Muscle of leg (tissue), 11 donors: ENCODE measurements around the gene COG2. TPM values are rescaled to one million over a fixed set of nuclear protein-coding genes. Genes with fewer than 3 reads are reported as not detected.

Experiments
- DNase-seq: peaks from one replicate; pipeline ENCODE4 v3.0.0; 2013
- H3K27ac ChIP-seq: one replicate; pipeline ENCODE4 v1.5.1; 2013; ENCODE audit warnings: mild to moderate bottlenecking, low read length, control low read depth
- H3K27me3 ChIP-seq: one replicate; pipeline ENCODE4 v1.6.1; 2013; ENCODE audit warnings: low read length; ENCODE audit not compliant: control insufficient read depth, insufficient read depth
- H3K36me3 ChIP-seq: one replicate; pipeline ENCODE4 v1.6.1; 2013; ENCODE audit warnings: low read length; ENCODE audit not compliant: control insufficient read depth, insufficient read depth
- H3K4me1 ChIP-seq: one replicate; pipeline ENCODE4 v1.6.1; 2013; ENCODE audit warnings: low read length; ENCODE audit not compliant: control insufficient read depth, insufficient read depth
- H3K4me3 ChIP-seq: one replicate; pipeline ENCODE4 v1.5.1; 2013; ENCODE audit warnings: low read length, control low read depth
- H3K9me3 ChIP-seq: replicated peaks from 2 replicates; pipeline ENCODE4 v1.6.1; 2013; ENCODE audit warnings: low read depth, low read length; ENCODE audit not compliant: control insufficient read depth
- WGBS: methylation state at CpG from one replicate; pipeline ENCODE4 v1.1.5; 2013; ENCODE audit warnings: missing lambda C conversion rate; ENCODE audit not compliant: insufficient coverage; 5-methylcytosine and 5-hydroxymethylcytosine counted together
- polyA plus RNA-seq, 8 donors: library from polyadenylated mRNA; unstranded; fragments of 120-200 nt; gene quantifications; one replicate each; pipeline versions ENCODE4 v1.2.1 to v1.2.3, GENCODE V29; 2013; ENCODE audit warnings: inconsistent platforms in 1 of 8, low replicate concordance in 1 of 8; ENCODE audit not compliant: insufficient read length in 8 of 8, insufficient read depth in 1 of 8
- total RNA-seq: library from RNA; stranded (reverse); fragments of 120-200 nt; gene quantifications from one replicate; pipeline ENCODE4 v1.2.4, GENCODE V29; 2013

The COG2 gene
- total and polyA plus RNA-seq, 9 donors = 16.3 to 23.2 (median 20.1) TPM

GRCh38 chr1:230624097-230624713, 18.1 kb upstream of the COG2 start:
- DNase-seq = no peak
- Histone ChIP-seq H3K27ac (no peak overlapping the region), H3K4me1 (peaks cover 27% of the 10 kb centered on the region), H3K27me3 (no peaks in the 10 kb centered on the region), H3K9me3 (no peaks in the 10 kb centered on the region), H3K36me3 (no peaks in the 10 kb centered on the region), H3K4me3 (no peak overlapping the region)
- WGBS = 88% methylated on average over 12 of the region's 19 CpGs

GRCh38 chr1:230626232-230626631, 16.0 kb upstream of the COG2 start:
- Histone ChIP-seq H3K36me3 (no peaks in the 10 kb centered on the region), H3K9me3 (no peaks in the 10 kb centered on the region), H3K4me3 (no peak overlapping the region), H3K4me1 (peaks cover 14% of the 10 kb centered on the region), H3K27ac (no peak overlapping the region), H3K27me3 (no peaks in the 10 kb centered on the region)
- no CpG with 5 or more reads among the region's 2 CpGs for WGBS
- DNase-seq = no peak

- Histone ChIP-seq H3K27ac (no peak overlapping the region), H3K27me3 (no peaks in the 10 kb centered on the region), H3K9me3 (no peaks in the 10 kb centered on the region), H3K36me3 (no peaks in the 10 kb centered on the region), H3K4me3 (no peak overlapping the region), H3K4me1 (peaks cover 4% of the 10 kb centered on the region)
- no CpG with 5 or more reads among the region's 2 CpGs for WGBS
- DNase-seq = no peak
These were observed 14.5 kb upstream of the COG2 start for GRCh38 chr1:230627767-230628166.

DNA sequence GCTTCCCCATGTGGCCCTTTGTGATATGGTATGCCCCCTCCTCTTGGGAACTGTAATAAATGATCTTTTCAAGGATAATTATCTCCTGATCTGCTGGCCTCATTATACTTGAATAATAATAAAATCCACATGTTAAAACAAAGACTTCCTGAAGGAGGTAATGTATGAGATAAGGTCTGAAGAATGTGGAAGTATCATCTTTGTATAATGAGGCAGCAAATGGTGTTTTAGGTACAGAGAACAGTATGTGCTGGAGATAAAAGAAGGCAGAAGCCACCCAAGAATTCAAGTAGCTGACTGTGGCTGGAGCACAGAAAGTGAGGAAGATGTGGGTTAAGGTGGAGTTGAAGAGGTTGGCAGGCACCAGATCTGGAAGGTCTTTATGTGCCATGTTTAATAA, 12.8 kb upstream of the COG2 start:
- Histone ChIP-seq H3K36me3 (no peaks in the 10 kb centered on the region), H3K9me3 (no peaks in the 10 kb centered on the region), H3K27ac (no peak overlapping the region), H3K4me1 (no peaks in the 10 kb centered on the region), H3K4me3 (no peak overlapping the region), H3K27me3 (no peaks in the 10 kb centered on the region)
- DNase-seq = no peak

- H3K27ac ChIP-seq = no peak overlapping the region
- no peaks in the 10 kb centered on the region for H3K36me3 ChIP-seq
- no peaks in the 10 kb centered on the region for H3K27me3 ChIP-seq
- no peak overlapping the region for H3K4me3 ChIP-seq
- no CpG with 5 or more reads among the region's 1 CpG for WGBS
- no peaks in the 10 kb centered on the region for H3K4me1 ChIP-seq
- no peaks in the 10 kb centered on the region for H3K9me3 ChIP-seq
- DNase-seq = no peak
These were observed 10.8 kb upstream of the COG2 start for GRCh38 chr1:230631477-230631876.

DNA sequence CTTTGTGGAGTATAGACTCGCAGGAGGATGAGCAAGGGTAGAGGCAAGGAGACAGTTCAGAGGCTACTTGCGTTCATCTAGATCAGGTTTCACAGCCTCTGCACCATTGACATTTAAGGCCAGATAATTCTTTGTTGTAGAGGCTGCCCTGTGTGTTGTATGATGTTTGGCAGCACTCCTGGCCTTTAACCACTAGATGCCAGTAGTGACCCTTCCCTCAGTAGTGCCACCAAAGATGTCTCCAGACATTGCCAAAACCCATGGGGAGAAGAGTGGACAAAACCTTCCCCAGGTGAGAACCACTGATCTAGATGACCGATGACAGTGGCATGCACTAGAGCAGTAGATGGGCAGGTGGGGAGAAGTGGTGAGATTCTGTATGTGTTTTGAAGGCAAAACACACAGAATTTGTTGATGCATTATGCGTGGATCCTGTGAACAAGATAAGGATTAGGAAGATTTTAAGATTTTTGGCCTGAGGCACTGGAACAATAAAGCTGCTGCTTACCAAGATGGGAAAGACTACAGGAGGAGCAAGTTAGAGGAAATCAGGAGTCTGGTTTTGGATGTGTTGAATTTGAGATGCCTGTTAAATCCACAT, 9.9 kb upstream of the COG2 start:
- Histone ChIP-seq H3K27ac (no peak overlapping the region), H3K4me1 (no peaks in the 10 kb centered on the region), H3K36me3 (no peaks in the 10 kb centered on the region), H3K9me3 (no peaks in the 10 kb centered on the region), H3K27me3 (no peaks in the 10 kb centered on the region), H3K4me3 (no peak overlapping the region)
- peak; percentile 26 for DNase-seq
- WGBS = 81% methylated on average over 2 of the region's 4 CpGs

DNA sequence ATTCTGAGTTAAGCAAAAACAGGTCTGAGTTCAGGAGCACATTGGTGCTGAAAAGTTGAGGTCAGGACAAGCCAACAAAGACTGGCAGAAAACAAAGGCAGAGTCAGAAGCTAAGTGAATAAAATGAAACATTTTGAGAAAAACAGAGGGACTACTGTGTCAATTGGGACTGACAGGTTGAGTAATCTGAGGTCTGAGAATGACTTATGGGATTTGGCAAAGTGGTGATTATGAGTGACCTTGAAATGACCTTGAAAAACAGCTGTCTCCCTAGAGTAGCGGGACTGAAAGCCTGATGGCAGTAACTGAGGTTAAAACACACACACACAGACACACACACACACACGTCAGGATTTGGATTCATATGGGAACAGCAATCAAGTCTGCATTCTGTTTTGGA, 8.8 kb upstream of the COG2 start:
- no peaks in the 10 kb centered on the region for H3K9me3 ChIP-seq
- WGBS = no CpG with 5 or more reads among the region's 2 CpGs
- H3K27ac ChIP-seq = no peak overlapping the region
- DNase-seq = peak; percentile 37
- H3K4me1 ChIP-seq = no peaks in the 10 kb centered on the region
- H3K4me3 ChIP-seq = no peak overlapping the region
- no peaks in the 10 kb centered on the region for H3K27me3 ChIP-seq
- H3K36me3 ChIP-seq = no peaks in the 10 kb centered on the region

- Histone ChIP-seq H3K9me3 (no peaks in the 10 kb centered on the region), H3K36me3 (no peaks in the 10 kb centered on the region), H3K4me3 (no peak overlapping the region), H3K27me3 (peaks cover 2% of the 10 kb centered on the region), H3K27ac (no peak overlapping the region), H3K4me1 (no peaks in the 10 kb centered on the region)
- WGBS = 70% methylated on average over 2 of the region's 5 CpGs
- DNase-seq = no peak
These were observed 7.9 kb upstream of the COG2 start for GRCh38 chr1:230634384-230634783.

DNA sequence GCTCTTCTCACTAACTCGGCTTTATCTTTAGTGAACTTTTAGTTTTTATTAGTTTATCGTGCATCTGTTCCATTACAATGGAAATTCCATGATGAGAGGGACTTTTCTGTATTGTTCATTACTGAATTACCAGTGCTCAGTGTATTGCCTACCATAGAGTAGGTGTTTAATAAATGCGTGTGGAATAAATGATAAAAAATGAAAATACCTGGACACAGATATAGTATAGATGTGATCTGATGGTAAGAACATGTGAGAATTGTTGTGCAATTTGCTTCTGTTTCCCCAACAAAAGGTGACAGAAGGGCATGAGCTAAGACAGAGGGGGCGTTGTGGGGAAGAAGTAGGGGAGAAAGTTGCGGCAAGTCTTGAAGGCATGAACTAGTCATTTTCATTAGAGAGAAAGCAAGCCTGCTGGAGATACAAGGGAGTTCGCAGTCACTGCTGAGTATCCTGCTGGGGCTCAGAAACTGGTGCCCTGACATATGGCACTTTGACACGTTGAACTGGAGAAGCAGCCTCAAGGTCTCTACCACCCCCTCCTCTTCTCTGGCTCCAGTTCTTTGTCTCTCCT, 5.6 kb upstream of the COG2 start:
- Histone ChIP-seq H3K27ac (no peak overlapping the region), H3K36me3 (no peaks in the 10 kb centered on the region), H3K9me3 (no peaks in the 10 kb centered on the region)

DNA sequence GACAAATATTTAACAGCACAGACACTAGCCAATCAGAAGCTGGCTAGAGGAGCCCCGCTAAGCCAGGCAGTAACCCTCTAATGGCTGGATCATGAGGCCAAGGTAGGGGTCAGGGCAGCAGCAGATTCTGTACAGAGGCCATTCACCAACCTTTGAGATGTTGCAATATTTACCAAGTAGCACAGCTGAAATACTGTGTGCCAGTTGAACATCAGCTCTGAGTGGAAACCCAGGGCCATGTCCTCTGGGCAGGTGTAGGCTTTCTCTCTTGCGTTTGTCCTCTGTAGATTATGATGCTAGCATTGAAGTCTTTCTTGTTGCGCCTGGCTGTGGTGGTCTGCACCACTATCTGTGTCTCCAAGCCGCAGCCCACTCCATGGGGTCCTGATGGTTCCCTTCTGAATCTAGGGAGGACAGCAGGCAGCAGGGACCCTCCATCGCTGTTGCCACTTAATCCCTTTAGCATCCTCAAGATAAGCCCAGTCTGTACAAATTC, 2.5 kb upstream of the COG2 start:
- Histone ChIP-seq H3K27me3 (peaks cover 2% of the 10 kb centered on the region), H3K36me3 (no peaks in the 10 kb centered on the region), H3K9me3 (no peaks in the 10 kb centered on the region), H3K4me1 (peaks cover 11% of the 10 kb centered on the region), H3K27ac (no peak overlapping the region), H3K4me3 (no peak overlapping the region)
- no peak for DNase-seq
- 54% methylated on average over 4 of the region's 5 CpGs for WGBS

More for the DNA sequence above, 5.6 kb upstream of the COG2 start:
- DNase-seq = no peak
- H3K4me3 ChIP-seq = no peak overlapping the region
- WGBS = 81% methylated on average over 4 of the region's 7 CpGs
- H3K4me1 ChIP-seq = no peaks in the 10 kb centered on the region
- peaks cover 2% of the 10 kb centered on the region for H3K27me3 ChIP-seq
